Naive thymus-derived CD4-positive, alpha-beta T cell (primary cell): ENCODE measurements around the gene DENND1A. TPM values are rescaled to one million over a fixed set of nuclear protein-coding genes. Genes with fewer than 3 reads are reported as not detected.

Source experiments
- ATAC-seq: fragments of 150-1000 bp; cut with Tn5 transposase; 2 replicates; pipeline ENCODE4 v1.10.0; 2021; ENCODE audit warnings: mild to moderate bottlenecking, moderate library complexity
- CTCF ChIA-PET: fragments of 350-600 bp; sonication (Branson Sonifier 250); formaldehyde crosslinking; loops from one replicate; lab custom pipeline; 2021; ENCODE audit warnings: antibody characterized with exemption; lab: Charles Lee
- POLR2A ChIA-PET: fragments of 350-600 bp; sonication (Branson Sonifier 250); formaldehyde crosslinking; loops from one replicate; lab custom pipeline; 2021; ENCODE audit warnings: antibody characterized with exemption, inconsistent platforms; lab: Charles Lee
- DNase-seq, 9 donors: peaks; one replicate each; pipeline versions ENCODE4 v3.0.0 to v3.0.0-alpha.2; 2020 to 2022; ENCODE audit warnings: mixed read lengths in 1 of 9
- H3K27ac ChIP-seq: one replicate; pipeline ENCODE4 v1.7.0; 2013; ENCODE audit warnings: mild to moderate bottlenecking, low read depth, low read length, moderate library complexity
- H3K27me3 ChIP-seq, 2 donors: one replicate each; pipeline ENCODE4 v1.7.0; 2013; ENCODE audit warnings: low read length in 2 of 2, mild to moderate bottlenecking in 2 of 2, moderate library complexity in 2 of 2; ENCODE audit not compliant: control insufficient read depth in 2 of 2, insufficient read depth in 2 of 2
- H3K36me3 ChIP-seq, 3 experiments: 1 replicate in 2 of 3; 2 replicates in 1 of 3; pipeline ENCODE4 v1.7.0; 2013; ENCODE audit warnings: low read length in 3 of 3, mild to moderate bottlenecking in 3 of 3, moderate library complexity in 1 of 3; ENCODE audit not compliant: insufficient read depth in 3 of 3, control insufficient read depth in 2 of 3
- H3K4me1 ChIP-seq, 2 donors: one replicate each; pipeline ENCODE4 v1.7.0; 2013; ENCODE audit warnings: low read length in 2 of 2, mild to moderate bottlenecking in 2 of 2, moderate library complexity in 1 of 2; ENCODE audit not compliant: control insufficient read depth in 2 of 2, insufficient read depth in 2 of 2
- H3K4me3 ChIP-seq: 2 replicates; pipeline ENCODE4 v1.7.0; 2013; ENCODE audit warnings: mild to moderate bottlenecking, low read length
- H3K9me3 ChIP-seq, 3 experiments: 1 replicate in 2 of 3; 2 replicates in 1 of 3; pipeline ENCODE4 v1.7.0; 2013; ENCODE audit warnings: low read length in 3 of 3; ENCODE audit not compliant: control insufficient read depth in 2 of 3
- H3K27ac Mint-ChIP-seq, 9 donors: one replicate each; pipeline ENCODE4 v1.8.0; 2020 to 2022; ENCODE audit warnings: mixed read lengths in 9 of 9, mild to moderate bottlenecking in 8 of 9, moderate library complexity in 5 of 9, inconsistent platforms in 2 of 9
- H3K27me3 Mint-ChIP-seq, 5 donors: one replicate each; pipeline ENCODE4 v1.8.0; 2021 to 2022; ENCODE audit warnings: mixed read lengths in 5 of 5, mild to moderate bottlenecking in 1 of 5
- H3K36me3 Mint-ChIP-seq, 5 donors: one replicate each; pipeline ENCODE4 v1.8.0; 2020 to 2022; ENCODE audit warnings: mixed read lengths in 5 of 5, mild to moderate bottlenecking in 3 of 5, inconsistent platforms in 1 of 5
- H3K4me1 Mint-ChIP-seq, 7 donors: one replicate each; pipeline ENCODE4 v1.8.0; 2020 to 2022; ENCODE audit warnings: mixed read lengths in 7 of 7, mild to moderate bottlenecking in 3 of 7, inconsistent platforms in 1 of 7
- H3K4me3 Mint-ChIP-seq, 10 donors: one replicate each; pipeline ENCODE4 v1.8.0; 2020 to 2022; ENCODE audit warnings: mild to moderate bottlenecking in 10 of 10, mixed read lengths in 10 of 10, moderate library complexity in 6 of 10, inconsistent platforms in 2 of 10
- H3K9me3 Mint-ChIP-seq, 11 donors: one replicate each; pipeline ENCODE4 v1.8.0; 2020 to 2022; ENCODE audit warnings: mixed read lengths in 11 of 11, mild to moderate bottlenecking in 4 of 11, inconsistent platforms in 1 of 11, moderate library complexity in 1 of 11
- intact Hi-C, 2 donors: fragments of 100-400 bp; cut with micrococcal nuclease; formaldehyde crosslinking; loops; one replicate each; pipeline ENCODE4 v1.15.1; 2023
- polyA plus RNA-seq, 2 donors: library from polyadenylated mRNA; unstranded; fragments of 300-500 nt; fragmentation: Illumina TruSeq; gene quantifications; one replicate each; pipeline ENCODE4 v1.2.3, GENCODE V29; 2021
- total RNA-seq, 6 experiments: library from RNA in 5 of 6; stranded (reverse) in 5 of 6; gene quantifications; 1 replicate in 5 of 6; 2 replicates in 1 of 6; pipeline ENCODE4 v1.2.3 and lab custom pipeline; 2021 to 2026

DENND1A gene
- total and polyA plus RNA-seq, 7 experiments from 2014 or later = 4.6 to 41.1 (median 16.5) TPM

GRCh38 chr9:123784518-123784917 is 145.4 kb downstream of the DENND1A start:
- H3K27me3 ChIP-seq = no peaks in the 10 kb centered on the region
- H3K4me3 ChIP-seq = no peak overlapping the region
- intact Hi-C loops = no loop called here
- CTCF ChIA-PET = no interaction called here
- POLR2A ChIA-PET = no interaction called here
- no peaks in the 10 kb centered on the region for H3K4me1 ChIP-seq
- Mint-ChIP-seq H3K9me3 (no peaks in the 10 kb centered on the region), H3K4me3 (no peak overlapping the region), H3K27me3 (no peaks in the 10 kb centered on the region), H3K4me1 (peaks cover 0 to 6% (median 0%) of the 10 kb centered on the region in 7 donors), H3K36me3 (peaks cover 0 to 27% (median 15%) of the 10 kb centered on the region in 5 donors), H3K27ac (no peak overlapping the region)
- DNase-seq (no peak), ATAC-seq (no peak)
- no peaks in the 10 kb centered on the region for H3K36me3 ChIP-seq
- no peak overlapping the region for H3K27ac ChIP-seq
- H3K9me3 ChIP-seq = no peaks in the 10 kb centered on the region

GRCh38 chr9:123778232-123778902 is 151.6 kb downstream of the DENND1A start:
- no peaks in the 10 kb centered on the region for H3K36me3 ChIP-seq
- Mint-ChIP-seq H3K27ac (no peak overlapping the region), H3K36me3 (peaks cover 0 to 16% (median 3%) of the 10 kb centered on the region in 5 donors), H3K9me3 (no peaks in the 10 kb centered on the region), H3K4me3 (no peak overlapping the region), H3K4me1 (peaks cover 0 to 12% (median 4%) of the 10 kb centered on the region in 7 donors), H3K27me3 (no peaks in the 10 kb centered on the region)
- H3K4me3 ChIP-seq = no peak overlapping the region
- H3K9me3 ChIP-seq = no peaks in the 10 kb centered on the region
- DNase-seq (no peak), ATAC-seq (no peak)
- ChIA-PET CTCF (no interaction called here), POLR2A (no interaction called here)
- no peak overlapping the region for H3K27ac ChIP-seq
- peaks cover 0 to 9% of the 10 kb centered on the region in 2 donors for H3K4me1 ChIP-seq
- H3K27me3 ChIP-seq = no peaks in the 10 kb centered on the region
- intact Hi-C loops = no loop called here

- DNase-seq (no peak), ATAC-seq (no peak)
- H3K4me3 Mint-ChIP-seq = no peak overlapping the region
- Histone ChIP-seq H3K27me3 (no peaks in the 10 kb centered on the region), H3K4me3 (no peak overlapping the region), H3K27ac (no peak overlapping the region), H3K9me3 (no peaks in the 10 kb centered on the region), H3K4me1 (peaks cover 0 to 9% of the 10 kb centered on the region in 2 donors), H3K36me3 (no peaks in the 10 kb centered on the region)
- H3K4me1 Mint-ChIP-seq = peaks cover 0 to 12% (median 4%) of the 10 kb centered on the region in 7 donors
- H3K27me3 Mint-ChIP-seq = no peaks in the 10 kb centered on the region
- ChIA-PET CTCF (no interaction called here), POLR2A (no interaction called here)
- intact Hi-C loops = no loop called here
- H3K27ac Mint-ChIP-seq = no peak overlapping the region
- no peaks in the 10 kb centered on the region for H3K9me3 Mint-ChIP-seq
- peaks cover 0 to 12% (median 0%) of the 10 kb centered on the region in 5 donors for H3K36me3 Mint-ChIP-seq
These were observed 153.0 kb downstream of the DENND1A start for GRCh38 chr9:123776708-123777537.

GRCh38 chr9:123775289-123776284 is 154.3 kb downstream of the DENND1A start:
- peaks cover 0 to 9% of the 10 kb centered on the region in 2 donors for H3K4me1 ChIP-seq
- ChIA-PET POLR2A (no interaction called here), CTCF (interaction anchor here (0.6 kb wide), 1 partner anchor 547 kb away, joined by 3 read pairs; no protein-coding TSS in a partner anchor)

GRCh38 chr9:123773783-123774182 is 156.1 kb downstream of the DENND1A start:
- no peak overlapping the region for H3K27ac ChIP-seq
- Mint-ChIP-seq H3K4me1 (peaks cover 0 to 12% (median 5%) of the 10 kb centered on the region in 7 donors), H3K9me3 (no peaks in the 10 kb centered on the region), H3K27ac (no peak overlapping the region), H3K27me3 (no peaks in the 10 kb centered on the region), H3K4me3 (no peak overlapping the region), H3K36me3 (peaks cover 0 to 4% (median 0%) of the 10 kb centered on the region in 5 donors)
- H3K4me1 ChIP-seq = peaks cover 0 to 9% of the 10 kb centered on the region in 2 donors
- DNase-seq = no peak
- ATAC-seq = no peak
- ChIA-PET CTCF (interaction anchor here (1.0 kb wide), 1 partner anchor 39 kb away, joined by 3 read pairs; no protein-coding TSS in a partner anchor), POLR2A (no interaction called here)
- H3K4me3 ChIP-seq = no peak overlapping the region
- intact Hi-C loops = no loop called here
- no peaks in the 10 kb centered on the region for H3K9me3 ChIP-seq
- no peaks in the 10 kb centered on the region for H3K27me3 ChIP-seq
- H3K36me3 ChIP-seq = no peaks in the 10 kb centered on the region

More at GRCh38 chr9:123775289-123776284, 154.3 kb downstream of the DENND1A start:
- Mint-ChIP-seq H3K36me3 (peaks cover 0 to 9% (median 0%) of the 10 kb centered on the region in 5 donors), H3K9me3 (no peaks in the 10 kb centered on the region), H3K27me3 (no peaks in the 10 kb centered on the region), H3K4me1 (peaks cover 0 to 12% (median 5%) of the 10 kb centered on the region in 7 donors), H3K4me3 (no peak overlapping the region), H3K27ac (peak overlapping the region in 1 of 9 donors; percentile 18)
- Histone ChIP-seq H3K27me3 (no peaks in the 10 kb centered on the region), H3K36me3 (no peaks in the 10 kb centered on the region), H3K9me3 (no peaks in the 10 kb centered on the region), H3K27ac (no peak overlapping the region), H3K4me3 (no peak overlapping the region)
- intact Hi-C loops = no loop called here
- no peak for DNase-seq
- ATAC-seq = peak; percentile 37

- CTCF ChIA-PET = no interaction called here
- H3K36me3 Mint-ChIP-seq = peaks cover 0 to 4% (median 0%) of the 10 kb centered on the region in 5 donors
- H3K27ac Mint-ChIP-seq = no peak overlapping the region
- H3K27me3 ChIP-seq = no peaks in the 10 kb centered on the region
- H3K4me3 Mint-ChIP-seq = no peak overlapping the region
- no peak overlapping the region for H3K27ac ChIP-seq
- no peaks in the 10 kb centered on the region for H3K9me3 ChIP-seq
- ATAC-seq (no peak), DNase-seq (no peak)
- H3K4me1 Mint-ChIP-seq = peaks cover 0 to 12% (median 5%) of the 10 kb centered on the region in 7 donors
- POLR2A ChIA-PET = no interaction called here
- H3K9me3 Mint-ChIP-seq = no peaks in the 10 kb centered on the region
- intact Hi-C loops = no loop called here
- no peaks in the 10 kb centered on the region for H3K27me3 Mint-ChIP-seq
- no peak overlapping the region for H3K4me3 ChIP-seq
- no peaks in the 10 kb centered on the region for H3K36me3 ChIP-seq
- peaks cover 0 to 9% of the 10 kb centered on the region in 2 donors for H3K4me1 ChIP-seq
These were observed 157.0 kb downstream of the DENND1A start for GRCh38 chr9:123772967-123773366.
